Adrenal gland (tissue), 5 donors: Measurements from ENCODE around the gene SHISA7.

Experiments used
- CTCF ChIP-seq, 6 experiments: fragments of 450-650 bp in 4 of 6; fragments of 200-600 bp in 2 of 6; sonication (generic) in 1 of 6; IDR thresholded peaks; 1 replicate in 5 of 6; 2 replicates in 1 of 6; pipeline versions ENCODE4 v1.5.1 to v1.8.0; 2016 to 2021; ENCODE audit warnings: antibody characterized with exemption in 6 of 6, mild to moderate bottlenecking in 2 of 6, moderate library complexity in 1 of 6
- POLR2A ChIP-seq, 2 donors: fragments of 450-650 bp; IDR thresholded peaks; one replicate each; pipeline ENCODE4 v1.6.1; 2017; ENCODE audit warnings: antibody characterized with exemption in 2 of 2, mild to moderate bottlenecking in 2 of 2, moderate library complexity in 1 of 2
- donor health status: DM: no; HTN: no; CAD: no.

- peak; percentile 8 to 41 (median 33) for TF ChIP-seq CTCF (IDR thresholded peaks at IDR 0.05)
- no peak for TF ChIP-seq POLR2A (IDR thresholded peaks at IDR 0.05)
Measured at GRCh38 chr19:55486043-55486970, 43.2 kb upstream of the SHISA7 start.
